ENCODE measurements around the gene LIN9.

Gene LIN9

GRCh38 chr1:226181996-226182714 lies 126.8 kb downstream of the LIN9 start:
- H3K4me3 ChIP-seq (ENCODE audit: low read depth, low read length), result no peak overlapping the region
